GM23338 (cell line): ENCODE measurements around the gene PIK3CB. TPM values are rescaled to one million over a fixed set of nuclear protein-coding genes. Genes with fewer than 3 reads are reported as not detected.

Source experiments
- ATAC-seq: fragments of 200-7000 bp; cut with Tn5 transposase; 3 replicates; pipeline ENCODE4 v1.9.1; 2020
- DNase-seq: peaks from one replicate; pipeline ENCODE4 v3.0.0-alpha.2; 2015; ENCODE audit warnings: low spot score
- H2AFZ ChIP-seq: fragments of 200-600 bp; sonication (generic); 2 replicates; pipeline ENCODE4 v1.8.0; 2016; ENCODE audit warnings: antibody characterized with exemption, mild to moderate bottlenecking, moderate library complexity
- H3F3A ChIP-seq: fragments of 200-600 bp; sonication (generic); replicated peaks from 2 replicates; pipeline ENCODE4 v1.8.0; 2017; ENCODE audit warnings: antibody characterized with exemption, mixed run types, low read depth
- H3K27ac ChIP-seq: fragments of 200-600 bp; sonication (generic); 2 replicates; pipeline ENCODE4 v1.6.1; 2016; ENCODE audit warnings: low read depth
- H3K27me3 ChIP-seq: fragments of 200-600 bp; sonication (generic); 2 replicates; pipeline ENCODE4 v1.8.0; 2016; ENCODE audit warnings: mild to moderate bottlenecking, mixed run types, moderate library complexity; ENCODE audit not compliant: insufficient read depth
- H3K36me3 ChIP-seq: fragments of 200-600 bp; sonication (generic); 2 replicates; pipeline ENCODE4 v1.8.0; 2016; ENCODE audit warnings: mild to moderate bottlenecking; ENCODE audit not compliant: insufficient read depth
- H3K4me1 ChIP-seq: fragments of 200-600 bp; sonication (generic); 2 replicates; pipeline ENCODE4 v1.8.0; 2016; ENCODE audit warnings: mild to moderate bottlenecking, moderate library complexity; ENCODE audit not compliant: insufficient read depth
- H3K4me2 ChIP-seq: fragments of 200-600 bp; sonication (generic); 2 replicates; pipeline ENCODE4 v1.7.1; 2017; ENCODE audit warnings: mixed run types
- H3K4me3 ChIP-seq: fragments of 200-600 bp; sonication (generic); 2 replicates; pipeline ENCODE4 v1.6.1; 2016; ENCODE audit warnings: mixed run types
- H3K79me2 ChIP-seq: fragments of 200-600 bp; sonication (generic); replicated peaks from 2 replicates; pipeline ENCODE4 v1.8.0; 2017; ENCODE audit warnings: mild to moderate bottlenecking; ENCODE audit not compliant: insufficient read depth
- H3K9me2 ChIP-seq: fragments of 200-600 bp; sonication (generic); 2 replicates; pipeline ENCODE4 v1.8.0; 2017; ENCODE audit not compliant: insufficient read depth
- H4K20me1 ChIP-seq: fragments of 200-600 bp; sonication (generic); replicated peaks from 2 replicates; pipeline ENCODE4 v1.8.0; 2017; ENCODE audit warnings: mild to moderate bottlenecking; ENCODE audit not compliant: insufficient read depth
- H3K27ac Mint-ChIP-seq: 2 replicates; pipeline ENCODE4 v1.8.0; 2020; ENCODE audit warnings: inconsistent platforms, mild to moderate bottlenecking, moderate library complexity, mixed read lengths
- H3K27me3 Mint-ChIP-seq: 3 replicates; pipeline ENCODE4 v1.8.0; 2022; ENCODE audit warnings: low read depth, mild to moderate bottlenecking, moderate library complexity, mixed read lengths, inconsistent platforms; ENCODE audit not compliant: insufficient read depth, poor library complexity
- H3K36me3 Mint-ChIP-seq: 3 replicates; pipeline ENCODE4 v1.8.0; 2021; ENCODE audit warnings: low read depth, mild to moderate bottlenecking, inconsistent platforms, moderate library complexity, mixed read lengths
- H3K4me1 Mint-ChIP-seq: 3 replicates; pipeline ENCODE4 v1.8.0; 2020; ENCODE audit warnings: mild to moderate bottlenecking, inconsistent platforms, mixed read lengths
- H3K4me3 Mint-ChIP-seq: 3 replicates; pipeline ENCODE4 v1.8.0; 2021; ENCODE audit warnings: moderate library complexity, mild to moderate bottlenecking, inconsistent platforms, mixed read lengths
- H3K9me3 Mint-ChIP-seq: 3 replicates; pipeline ENCODE4 v1.8.0; 2020; ENCODE audit warnings: moderate library complexity, mild to moderate bottlenecking, inconsistent platforms, mixed read lengths
- CREB1 ChIP-seq: fragments of 250-450 bp; sonication (Bioruptor Pico); IDR thresholded peaks from 2 replicates; pipeline ENCODE4 v1.5.0; 2020; ENCODE audit warnings: low read depth, mild to moderate bottlenecking, moderate library complexity
- EZH2 ChIP-seq: fragments of 200-600 bp; sonication (generic); IDR thresholded peaks from one replicate; pipeline ENCODE4 v1.8.0; 2017; ENCODE audit warnings: antibody characterized with exemption, mild to moderate bottlenecking, low read depth; ENCODE audit not compliant: unreplicated experiment
- EZH2phosphoT487 ChIP-seq: fragments of 200-600 bp; sonication (generic); IDR thresholded peaks from one replicate; pipeline ENCODE4 v1.8.1; 2018; ENCODE audit warnings: antibody characterized with exemption; ENCODE audit not compliant: unreplicated experiment
- JUNB ChIP-seq: IDR thresholded peaks from one replicate; pipeline ENCODE4 v1.6.1; 2016; ENCODE audit warnings: antibody characterized with exemption; ENCODE audit not compliant: unreplicated experiment
- NANOG ChIP-seq: IDR thresholded peaks from 2 replicates; pipeline ENCODE4 v1.6.1; 2016; ENCODE audit warnings: antibody characterized with exemption, borderline replicate concordance
- POLR2AphosphoS5 ChIP-seq: IDR thresholded peaks from 2 replicates; pipeline ENCODE4 v1.6.1; 2016; ENCODE audit warnings: antibody characterized with exemption, low read depth
- STAT1 ChIP-seq: IDR thresholded peaks from one replicate; pipeline ENCODE4 v1.6.1; 2016; ENCODE audit warnings: antibody characterized with exemption; ENCODE audit not compliant: unreplicated experiment
- ZNF114 ChIP-seq: fragments of 250-450 bp; sonication (Bioruptor Pico); IDR thresholded peaks from 2 replicates; pipeline ENCODE4 v1.5.0; 2020; ENCODE audit warnings: mild to moderate bottlenecking, moderate library complexity
- ZNF331 ChIP-seq: fragments of 250-450 bp; sonication (Bioruptor Pico); IDR thresholded peaks from 2 replicates; pipeline ENCODE4 v1.5.0; 2020; ENCODE audit warnings: low read depth, mild to moderate bottlenecking, moderate library complexity
- polyA plus RNA-seq: library from polyadenylated mRNA; unstranded; fragments of >200 nt; fragmentation: Nextera tagmentation; extraction: Ambion mirVana; gene quantifications from 2 replicates; pipeline ENCODE4 v1.2.1, GENCODE V29; 2016
- total RNA-seq: library from RNA; depleted of rRNA; stranded (reverse); fragments of >200 nt; shearing (Covaris generic); gene quantifications from 2 replicates; pipeline ENCODE4 v1.2.3, GENCODE V29; 2014
- TF ChIP-seq, protein P1 (sequence below): IDR thresholded peaks from 2 replicates; pipeline ENCODE4 v1.6.1; 2016; ENCODE audit warnings: antibody characterized with exemption
- TF ChIP-seq, protein P2 (sequence below): IDR thresholded peaks from one replicate; pipeline ENCODE4 v1.6.1; 2018; ENCODE audit warnings: antibody characterized with exemption; ENCODE audit not compliant: unreplicated experiment
- TF ChIP-seq, protein P3 (sequence below), 2 experiments: fragments of 200-600 bp in 1 of 2; sonication (generic) in 1 of 2; conservative IDR thresholded peaks; 2 replicates each; pipeline versions ENCODE4 v1.5.1 to v1.6.1; 2016 to 2017; ENCODE audit warnings: antibody characterized with exemption in 2 of 2, low read depth in 2 of 2, mild to moderate bottlenecking in 2 of 2, moderate library complexity in 1 of 2
- TF ChIP-seq, protein P4 (sequence below): fragments of 250-450 bp; sonication (Bioruptor Pico); IDR thresholded peaks from 2 replicates; pipeline ENCODE4 v1.5.0; 2020; ENCODE audit warnings: mild to moderate bottlenecking, moderate library complexity

PIK3CB gene
- total and polyA plus RNA-seq, 2 experiments from 2014 or later = 13.3 to 32.4 TPM

DNA sequence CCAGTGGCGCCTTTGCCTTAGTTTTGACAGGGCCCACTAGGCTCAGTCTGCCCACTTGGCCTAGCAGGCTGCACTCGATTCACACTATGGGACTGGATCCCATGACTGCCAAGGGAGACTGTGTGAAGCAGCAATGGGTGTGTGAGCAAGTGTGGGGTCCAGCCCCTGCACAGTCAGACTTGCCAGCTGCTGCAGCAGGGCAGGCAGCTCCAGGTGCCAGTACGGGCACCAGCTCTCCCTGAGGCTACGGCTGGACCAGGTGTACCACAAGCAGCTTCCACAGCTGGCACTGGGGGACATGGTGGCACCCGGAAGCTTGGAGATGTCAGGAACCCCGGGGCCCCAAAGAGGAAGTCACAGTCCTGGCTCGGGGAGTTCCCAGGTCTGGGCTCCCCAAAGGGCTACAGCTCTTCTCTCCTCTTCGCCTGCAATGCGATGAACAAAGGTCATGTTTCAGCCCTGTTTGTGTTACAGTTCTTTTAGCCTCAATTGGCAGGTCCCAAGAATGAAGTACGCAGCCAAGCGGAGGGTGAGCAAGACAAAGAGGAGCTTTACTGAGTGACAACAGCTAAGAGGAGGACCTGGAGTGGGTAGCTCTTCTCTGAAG is 67.1 kb downstream of the PIK3CB start:
- TF ChIP-seq, protein P1, sequence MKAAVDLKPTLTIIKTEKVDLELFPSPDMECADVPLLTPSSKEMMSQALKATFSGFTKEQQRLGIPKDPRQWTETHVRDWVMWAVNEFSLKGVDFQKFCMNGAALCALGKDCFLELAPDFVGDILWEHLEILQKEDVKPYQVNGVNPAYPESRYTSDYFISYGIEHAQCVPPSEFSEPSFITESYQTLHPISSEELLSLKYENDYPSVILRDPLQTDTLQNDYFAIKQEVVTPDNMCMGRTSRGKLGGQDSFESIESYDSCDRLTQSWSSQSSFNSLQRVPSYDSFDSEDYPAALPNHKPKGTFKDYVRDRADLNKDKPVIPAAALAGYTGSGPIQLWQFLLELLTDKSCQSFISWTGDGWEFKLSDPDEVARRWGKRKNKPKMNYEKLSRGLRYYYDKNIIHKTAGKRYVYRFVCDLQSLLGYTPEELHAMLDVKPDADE = no peak
- TF ChIP-seq EZH2 = no peak
- TF ChIP-seq NANOG = no peak
- TF ChIP-seq CREB1 (CRISPR knock-in tag) = no peak
- TF ChIP-seq STAT1 = no peak
- TF ChIP-seq, protein P2, sequence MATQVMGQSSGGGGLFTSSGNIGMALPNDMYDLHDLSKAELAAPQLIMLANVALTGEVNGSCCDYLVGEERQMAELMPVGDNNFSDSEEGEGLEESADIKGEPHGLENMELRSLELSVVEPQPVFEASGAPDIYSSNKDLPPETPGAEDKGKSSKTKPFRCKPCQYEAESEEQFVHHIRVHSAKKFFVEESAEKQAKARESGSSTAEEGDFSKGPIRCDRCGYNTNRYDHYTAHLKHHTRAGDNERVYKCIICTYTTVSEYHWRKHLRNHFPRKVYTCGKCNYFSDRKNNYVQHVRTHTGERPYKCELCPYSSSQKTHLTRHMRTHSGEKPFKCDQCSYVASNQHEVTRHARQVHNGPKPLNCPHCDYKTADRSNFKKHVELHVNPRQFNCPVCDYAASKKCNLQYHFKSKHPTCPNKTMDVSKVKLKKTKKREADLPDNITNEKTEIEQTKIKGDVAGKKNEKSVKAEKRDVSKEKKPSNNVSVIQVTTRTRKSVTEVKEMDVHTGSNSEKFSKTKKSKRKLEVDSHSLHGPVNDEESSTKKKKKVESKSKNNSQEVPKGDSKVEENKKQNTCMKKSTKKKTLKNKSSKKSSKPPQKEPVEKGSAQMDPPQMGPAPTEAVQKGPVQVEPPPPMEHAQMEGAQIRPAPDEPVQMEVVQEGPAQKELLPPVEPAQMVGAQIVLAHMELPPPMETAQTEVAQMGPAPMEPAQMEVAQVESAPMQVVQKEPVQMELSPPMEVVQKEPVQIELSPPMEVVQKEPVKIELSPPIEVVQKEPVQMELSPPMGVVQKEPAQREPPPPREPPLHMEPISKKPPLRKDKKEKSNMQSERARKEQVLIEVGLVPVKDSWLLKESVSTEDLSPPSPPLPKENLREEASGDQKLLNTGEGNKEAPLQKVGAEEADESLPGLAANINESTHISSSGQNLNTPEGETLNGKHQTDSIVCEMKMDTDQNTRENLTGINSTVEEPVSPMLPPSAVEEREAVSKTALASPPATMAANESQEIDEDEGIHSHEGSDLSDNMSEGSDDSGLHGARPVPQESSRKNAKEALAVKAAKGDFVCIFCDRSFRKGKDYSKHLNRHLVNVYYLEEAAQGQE = no peak
- no peak for TF ChIP-seq POLR2AphosphoS5
- no peak for TF ChIP-seq JUNB
- no peak for TF ChIP-seq EZH2phosphoT487
- TF ChIP-seq, protein P3, sequence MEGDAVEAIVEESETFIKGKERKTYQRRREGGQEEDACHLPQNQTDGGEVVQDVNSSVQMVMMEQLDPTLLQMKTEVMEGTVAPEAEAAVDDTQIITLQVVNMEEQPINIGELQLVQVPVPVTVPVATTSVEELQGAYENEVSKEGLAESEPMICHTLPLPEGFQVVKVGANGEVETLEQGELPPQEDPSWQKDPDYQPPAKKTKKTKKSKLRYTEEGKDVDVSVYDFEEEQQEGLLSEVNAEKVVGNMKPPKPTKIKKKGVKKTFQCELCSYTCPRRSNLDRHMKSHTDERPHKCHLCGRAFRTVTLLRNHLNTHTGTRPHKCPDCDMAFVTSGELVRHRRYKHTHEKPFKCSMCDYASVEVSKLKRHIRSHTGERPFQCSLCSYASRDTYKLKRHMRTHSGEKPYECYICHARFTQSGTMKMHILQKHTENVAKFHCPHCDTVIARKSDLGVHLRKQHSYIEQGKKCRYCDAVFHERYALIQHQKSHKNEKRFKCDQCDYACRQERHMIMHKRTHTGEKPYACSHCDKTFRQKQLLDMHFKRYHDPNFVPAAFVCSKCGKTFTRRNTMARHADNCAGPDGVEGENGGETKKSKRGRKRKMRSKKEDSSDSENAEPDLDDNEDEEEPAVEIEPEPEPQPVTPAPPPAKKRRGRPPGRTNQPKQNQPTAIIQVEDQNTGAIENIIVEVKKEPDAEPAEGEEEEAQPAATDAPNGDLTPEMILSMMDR (conservative IDR thresholded peaks at IDR 0.05; ENCODE audit: low read depth in 2 of 2) = no peak
- no peak for TF ChIP-seq ZNF114 (CRISPR knock-in tag)
- TF ChIP-seq, protein P4, sequence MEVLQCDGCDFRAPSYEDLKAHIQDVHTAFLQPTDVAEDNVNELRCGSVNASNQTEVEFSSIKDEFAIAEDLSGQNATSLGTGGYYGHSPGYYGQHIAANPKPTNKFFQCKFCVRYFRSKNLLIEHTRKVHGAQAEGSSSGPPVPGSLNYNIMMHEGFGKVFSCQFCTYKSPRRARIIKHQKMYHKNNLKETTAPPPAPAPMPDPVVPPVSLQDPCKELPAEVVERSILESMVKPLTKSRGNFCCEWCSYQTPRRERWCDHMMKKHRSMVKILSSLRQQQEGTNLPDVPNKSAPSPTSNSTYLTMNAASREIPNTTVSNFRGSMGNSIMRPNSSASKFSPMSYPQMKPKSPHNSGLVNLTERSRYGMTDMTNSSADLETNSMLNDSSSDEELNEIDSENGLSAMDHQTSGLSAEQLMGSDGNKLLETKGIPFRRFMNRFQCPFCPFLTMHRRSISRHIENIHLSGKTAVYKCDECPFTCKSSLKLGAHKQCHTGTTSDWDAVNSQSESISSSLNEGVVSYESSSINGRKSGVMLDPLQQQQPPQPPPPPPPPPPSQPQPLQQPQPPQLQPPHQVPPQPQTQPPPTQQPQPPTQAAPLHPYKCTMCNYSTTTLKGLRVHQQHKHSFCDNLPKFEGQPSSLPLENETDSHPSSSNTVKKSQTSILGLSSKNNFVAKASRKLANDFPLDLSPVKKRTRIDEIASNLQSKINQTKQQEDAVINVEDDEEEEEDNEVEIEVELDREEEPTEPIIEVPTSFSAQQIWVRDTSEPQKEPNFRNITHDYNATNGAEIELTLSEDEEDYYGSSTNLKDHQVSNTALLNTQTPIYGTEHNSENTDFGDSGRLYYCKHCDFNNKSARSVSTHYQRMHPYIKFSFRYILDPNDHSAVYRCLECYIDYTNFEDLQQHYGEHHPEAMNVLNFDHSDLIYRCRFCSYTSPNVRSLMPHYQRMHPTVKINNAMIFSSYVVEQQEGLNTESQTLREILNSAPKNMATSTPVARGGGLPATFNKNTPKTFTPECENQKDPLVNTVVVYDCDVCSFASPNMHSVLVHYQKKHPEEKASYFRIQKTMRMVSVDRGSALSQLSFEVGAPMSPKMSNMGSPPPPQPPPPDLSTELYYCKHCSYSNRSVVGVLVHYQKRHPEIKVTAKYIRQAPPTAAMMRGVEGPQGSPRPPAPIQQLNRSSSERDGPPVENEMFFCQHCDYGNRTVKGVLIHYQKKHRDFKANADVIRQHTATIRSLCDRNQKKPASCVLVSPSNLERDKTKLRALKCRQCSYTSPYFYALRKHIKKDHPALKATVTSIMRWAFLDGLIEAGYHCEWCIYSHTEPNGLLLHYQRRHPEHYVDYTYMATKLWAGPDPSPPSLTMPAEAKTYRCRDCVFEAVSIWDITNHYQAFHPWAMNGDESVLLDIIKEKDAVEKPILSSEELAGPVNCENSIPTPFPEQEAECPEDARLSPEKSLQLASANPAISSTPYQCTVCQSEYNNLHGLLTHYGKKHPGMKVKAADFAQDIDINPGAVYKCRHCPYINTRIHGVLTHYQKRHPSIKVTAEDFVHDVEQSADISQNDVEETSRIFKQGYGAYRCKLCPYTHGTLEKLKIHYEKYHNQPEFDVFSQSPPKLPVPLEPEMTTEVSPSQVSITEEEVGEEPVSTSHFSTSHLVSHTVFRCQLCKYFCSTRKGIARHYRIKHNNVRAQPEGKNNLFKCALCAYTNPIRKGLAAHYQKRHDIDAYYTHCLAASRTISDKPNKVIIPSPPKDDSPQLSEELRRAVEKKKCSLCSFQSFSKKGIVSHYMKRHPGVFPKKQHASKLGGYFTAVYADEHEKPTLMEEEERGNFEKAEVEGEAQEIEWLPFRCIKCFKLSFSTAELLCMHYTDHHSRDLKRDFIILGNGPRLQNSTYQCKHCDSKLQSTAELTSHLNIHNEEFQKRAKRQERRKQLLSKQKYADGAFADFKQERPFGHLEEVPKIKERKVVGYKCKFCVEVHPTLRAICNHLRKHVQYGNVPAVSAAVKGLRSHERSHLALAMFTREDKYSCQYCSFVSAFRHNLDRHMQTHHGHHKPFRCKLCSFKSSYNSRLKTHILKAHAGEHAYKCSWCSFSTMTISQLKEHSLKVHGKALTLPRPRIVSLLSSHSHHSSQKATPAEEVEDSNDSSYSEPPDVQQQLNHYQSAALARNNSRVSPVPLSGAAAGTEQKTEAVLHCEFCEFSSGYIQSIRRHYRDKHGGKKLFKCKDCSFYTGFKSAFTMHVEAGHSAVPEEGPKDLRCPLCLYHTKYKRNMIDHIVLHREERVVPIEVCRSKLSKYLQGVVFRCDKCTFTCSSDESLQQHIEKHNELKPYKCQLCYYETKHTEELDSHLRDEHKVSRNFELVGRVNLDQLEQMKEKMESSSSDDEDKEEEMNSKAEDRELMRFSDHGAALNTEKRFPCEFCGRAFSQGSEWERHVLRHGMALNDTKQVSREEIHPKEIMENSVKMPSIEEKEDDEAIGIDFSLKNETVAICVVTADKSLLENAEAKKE (CRISPR knock-in tag) = no peak
- no peak for TF ChIP-seq ZNF331 (CRISPR knock-in tag)
- peaks cover 44% of the 10 kb centered on the region for H3K36me3 Mint-ChIP-seq

More for the DNA sequence above, 67.1 kb downstream of the PIK3CB start:
- Histone ChIP-seq H3F3A (no peaks in the 10 kb centered on the region), H3K4me1 (no peaks in the 10 kb centered on the region), H4K20me1 (no peaks in the 10 kb centered on the region; the same call in 1 of the 2 replicates), H3K79me2 (peaks cover 22% of the 10 kb centered on the region; the same call in 1 of the 2 replicates), H3K27me3 (no peaks in the 10 kb centered on the region), H3K36me3 (peaks cover 9% of the 10 kb centered on the region; the same call in 1 of the 2 replicates), H2AFZ (no peak overlapping the region), H3K4me2 (no peak overlapping the region), H3K4me3 (no peak overlapping the region), H3K9me2 (no peaks in the 10 kb centered on the region), H3K27ac (no peak overlapping the region)
- ATAC-seq = no peak
- H3K27me3 Mint-ChIP-seq = no peaks in the 10 kb centered on the region
- DNase-seq = no peak
- no peak overlapping the region for H3K27ac Mint-ChIP-seq
- H3K9me3 Mint-ChIP-seq = peaks cover 39% of the 10 kb centered on the region
- no peak overlapping the region for H3K4me3 Mint-ChIP-seq
- no peaks in the 10 kb centered on the region for H3K4me1 Mint-ChIP-seq
